Measurements from ENCODE around the gene FILIP1L.

FILIP1L gene

DNA sequence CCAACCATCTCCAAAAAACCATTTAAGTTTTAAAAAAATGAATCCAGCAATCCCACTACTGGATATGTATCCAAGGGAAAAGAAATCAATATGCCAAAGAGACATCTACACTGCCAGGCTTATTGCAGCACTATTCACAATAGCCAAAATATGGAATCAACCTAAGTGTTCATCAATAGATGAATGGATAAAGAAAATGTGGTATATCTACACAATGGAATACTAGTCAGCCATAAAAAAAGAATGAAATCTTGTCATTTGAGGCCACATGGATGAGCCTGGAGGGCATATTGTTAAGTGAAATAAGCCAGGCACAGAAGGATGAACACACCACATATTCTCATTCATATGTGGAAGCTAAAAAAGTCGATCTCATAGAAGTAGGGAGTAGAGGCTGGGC, 136.1 kb downstream of the FILIP1L start:
- Histone ChIP-seq H3K4me3 (ENCODE audit: low read depth, low read length) (no peak overlapping the region), H3K27me3 (ENCODE audit: control insufficient read depth, insufficient read depth, low read length) (no peaks in the 10 kb centered on the region), H3K27ac (no peak overlapping the region), H3K9ac (no peak overlapping the region), H3K79me2 (peaks cover 11% of the 10 kb centered on the region), H3K36me3 (ENCODE audit: control insufficient read depth, insufficient read depth, low read length) (no peaks in the 10 kb centered on the region), H3K4me2 (ENCODE audit: low read length) (no peak overlapping the region), H3K4me1 (no peaks in the 10 kb centered on the region), H2AFZ (no peak overlapping the region), H3K9me3 (ENCODE audit: control insufficient read depth, low read length) (no peaks in the 10 kb centered on the region)
- TF ChIP-seq, protein P1, sequence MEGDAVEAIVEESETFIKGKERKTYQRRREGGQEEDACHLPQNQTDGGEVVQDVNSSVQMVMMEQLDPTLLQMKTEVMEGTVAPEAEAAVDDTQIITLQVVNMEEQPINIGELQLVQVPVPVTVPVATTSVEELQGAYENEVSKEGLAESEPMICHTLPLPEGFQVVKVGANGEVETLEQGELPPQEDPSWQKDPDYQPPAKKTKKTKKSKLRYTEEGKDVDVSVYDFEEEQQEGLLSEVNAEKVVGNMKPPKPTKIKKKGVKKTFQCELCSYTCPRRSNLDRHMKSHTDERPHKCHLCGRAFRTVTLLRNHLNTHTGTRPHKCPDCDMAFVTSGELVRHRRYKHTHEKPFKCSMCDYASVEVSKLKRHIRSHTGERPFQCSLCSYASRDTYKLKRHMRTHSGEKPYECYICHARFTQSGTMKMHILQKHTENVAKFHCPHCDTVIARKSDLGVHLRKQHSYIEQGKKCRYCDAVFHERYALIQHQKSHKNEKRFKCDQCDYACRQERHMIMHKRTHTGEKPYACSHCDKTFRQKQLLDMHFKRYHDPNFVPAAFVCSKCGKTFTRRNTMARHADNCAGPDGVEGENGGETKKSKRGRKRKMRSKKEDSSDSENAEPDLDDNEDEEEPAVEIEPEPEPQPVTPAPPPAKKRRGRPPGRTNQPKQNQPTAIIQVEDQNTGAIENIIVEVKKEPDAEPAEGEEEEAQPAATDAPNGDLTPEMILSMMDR (IDR thresholded peaks at IDR 0.05): no peak

DNA sequence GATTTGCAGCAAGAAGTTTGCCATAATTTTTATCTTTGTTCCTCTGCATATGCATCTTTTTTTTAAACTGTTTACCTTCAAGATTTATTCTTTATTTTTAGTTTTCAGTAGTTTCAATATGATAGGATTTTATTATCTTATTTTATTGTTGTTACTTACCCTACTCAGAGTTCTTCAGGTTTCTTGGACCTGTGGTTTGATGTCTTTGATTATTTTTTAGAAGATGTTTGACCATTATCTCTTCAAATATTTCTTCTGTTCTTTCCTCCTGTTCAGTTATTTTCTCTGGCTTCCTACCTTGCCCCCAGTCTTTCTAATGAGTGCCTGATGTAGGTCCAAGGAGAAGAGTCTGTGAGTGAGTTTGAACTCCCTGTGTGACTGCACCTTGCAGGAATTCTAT, 137.7 kb downstream of the FILIP1L start:
- H3K27ac ChIP-seq: no peak overlapping the region
- TF ChIP-seq, protein P1 (IDR thresholded peaks at IDR 0.05): no peak
- no peak overlapping the region for H3K4me2 ChIP-seq (ENCODE audit: low read length)
- H3K9me3 ChIP-seq (ENCODE audit: control insufficient read depth, low read length): no peaks in the 10 kb centered on the region
- H3K79me2 ChIP-seq: peaks cover 11% of the 10 kb centered on the region
- H3K27me3 ChIP-seq (ENCODE audit: control insufficient read depth, insufficient read depth, low read length): no peaks in the 10 kb centered on the region
- H2AFZ ChIP-seq: no peak overlapping the region
- H3K4me1 ChIP-seq: no peaks in the 10 kb centered on the region
- H3K9ac ChIP-seq: no peak overlapping the region
- H3K4me3 ChIP-seq (ENCODE audit: low read depth, low read length): no peak overlapping the region
- H3K36me3 ChIP-seq (ENCODE audit: control insufficient read depth, insufficient read depth, low read length): no peaks in the 10 kb centered on the region

DNA sequence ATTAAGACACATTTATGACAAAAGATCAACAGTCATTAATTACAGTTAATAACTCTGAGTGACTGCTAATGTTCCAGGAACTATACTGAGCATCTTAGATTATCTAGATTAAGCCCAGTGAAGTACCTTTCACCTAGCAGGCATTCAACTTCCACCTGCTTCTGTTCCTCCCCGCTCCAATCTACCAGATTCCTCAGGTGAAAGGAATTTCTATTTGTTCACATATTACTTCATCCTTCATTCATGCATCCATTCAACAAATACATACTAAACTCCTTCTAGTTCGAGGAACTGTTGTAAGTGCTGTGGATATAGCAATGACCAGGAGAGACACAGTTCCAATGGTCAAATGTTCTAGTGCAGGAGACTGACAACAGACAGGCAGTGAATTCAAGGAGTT, 139.3 kb downstream of the FILIP1L start:
- no peaks in the 10 kb centered on the region for H3K27me3 ChIP-seq (ENCODE audit: control insufficient read depth, insufficient read depth, low read length)
- no peak overlapping the region for H3K27ac ChIP-seq
- no peak overlapping the region for H3K4me3 ChIP-seq (ENCODE audit: low read depth, low read length)
- no peaks in the 10 kb centered on the region for H3K4me1 ChIP-seq
- H3K9ac ChIP-seq: no peak overlapping the region
- H3K79me2 ChIP-seq: peaks cover 11% of the 10 kb centered on the region
- TF ChIP-seq, protein P1 (IDR thresholded peaks at IDR 0.05): no peak
- no peaks in the 10 kb centered on the region for H3K9me3 ChIP-seq (ENCODE audit: control insufficient read depth, low read length)
- H3K4me2 ChIP-seq (ENCODE audit: low read length): no peak overlapping the region
- no peak overlapping the region for H2AFZ ChIP-seq
- no peaks in the 10 kb centered on the region for H3K36me3 ChIP-seq (ENCODE audit: control insufficient read depth, insufficient read depth, low read length)

DNA sequence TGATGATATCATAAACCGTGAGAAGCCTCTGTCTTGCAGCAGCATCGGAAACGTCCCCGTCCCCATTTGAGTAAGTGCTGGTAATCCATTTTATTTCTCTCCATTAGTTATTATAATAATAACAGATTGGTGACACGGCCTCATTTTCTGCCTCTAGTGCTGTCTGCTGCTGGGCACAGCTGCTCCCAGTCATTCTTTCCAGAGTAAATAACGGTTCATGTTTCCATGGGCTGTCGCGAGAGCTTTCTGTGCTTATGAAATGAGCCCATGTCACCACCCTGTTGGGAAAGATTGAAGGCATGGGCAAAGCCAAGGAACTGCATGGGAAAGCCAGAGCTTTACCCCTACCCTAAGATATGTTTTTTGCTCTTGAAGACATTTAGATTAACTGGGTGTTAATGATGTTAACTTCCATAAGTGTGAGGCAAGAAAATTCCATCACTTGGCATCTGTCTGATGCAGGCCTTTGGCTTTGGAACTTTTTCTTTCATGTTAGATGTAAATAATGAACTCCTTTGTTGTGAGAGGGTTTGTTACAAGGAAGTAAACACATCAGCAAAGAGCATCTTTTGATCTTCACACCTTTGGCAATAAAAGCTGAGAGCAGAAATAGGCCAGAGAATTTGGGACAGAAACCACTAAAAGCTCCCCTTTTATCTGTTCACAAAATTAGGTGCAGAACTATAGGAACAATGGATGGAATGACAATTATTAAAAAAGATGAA, 141.8 kb downstream of the FILIP1L start:
- Histone ChIP-seq H3K79me2 (peaks cover 7% of the 10 kb centered on the region), H3K4me2 (ENCODE audit: low read length) (no peak overlapping the region), H3K4me1 (no peaks in the 10 kb centered on the region), H2AFZ (no peak overlapping the region), H3K4me3 (ENCODE audit: low read depth, low read length) (no peak overlapping the region), H3K27me3 (ENCODE audit: control insufficient read depth, insufficient read depth, low read length) (no peaks in the 10 kb centered on the region), H3K9ac (no peak overlapping the region), H3K36me3 (ENCODE audit: control insufficient read depth, insufficient read depth, low read length) (no peaks in the 10 kb centered on the region), H3K27ac (no peak overlapping the region), H3K9me3 (ENCODE audit: control insufficient read depth, low read length) (no peaks in the 10 kb centered on the region)
- TF ChIP-seq, protein P1 (IDR thresholded peaks at IDR 0.05): no peak

DNA sequence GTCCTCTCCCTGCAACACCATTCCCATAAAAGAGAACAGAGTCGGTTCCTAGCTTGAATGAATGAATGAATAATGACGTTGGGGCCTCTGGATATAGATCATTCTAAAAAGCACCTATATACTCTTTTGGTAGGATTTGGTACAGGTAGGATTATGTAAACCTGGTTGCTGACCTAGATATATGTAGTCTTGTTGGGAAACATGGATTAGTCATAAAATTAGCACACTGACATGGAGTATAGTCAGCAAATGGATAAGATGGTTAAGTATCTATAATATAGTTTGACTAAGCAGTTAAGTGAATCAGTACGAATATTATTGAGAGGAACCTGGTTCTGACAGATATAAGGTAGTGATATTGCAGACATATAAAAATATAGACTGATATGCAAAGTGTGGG, 142.5 kb downstream of the FILIP1L start:
- Histone ChIP-seq H2AFZ (no peak overlapping the region), H3K27me3 (ENCODE audit: control insufficient read depth, insufficient read depth, low read length) (no peaks in the 10 kb centered on the region), H3K4me2 (ENCODE audit: low read length) (no peak overlapping the region), H3K4me3 (ENCODE audit: low read depth, low read length) (no peak overlapping the region), H3K79me2 (peaks cover 4% of the 10 kb centered on the region), H3K36me3 (ENCODE audit: control insufficient read depth, insufficient read depth, low read length) (no peaks in the 10 kb centered on the region), H3K9me3 (ENCODE audit: control insufficient read depth, low read length) (no peaks in the 10 kb centered on the region), H3K9ac (no peak overlapping the region), H3K27ac (no peak overlapping the region), H3K4me1 (no peaks in the 10 kb centered on the region)
- TF ChIP-seq, protein P1 (IDR thresholded peaks at IDR 0.05): no peak

All from parathyroid adenoma (tissue), 2 donors.